Lung microvascular endothelial cell (primary cell): ENCODE data around the gene TMEM184A. TPM values are rescaled to one million over a fixed set of nuclear protein-coding genes. Genes with fewer than 3 reads are reported as not detected.

Source experiments
- DNase-seq, 2 donors: peaks; one replicate each; pipeline versions ENCODE4 v3.0.0 to v3.0.0-alpha.2; 2010; ENCODE audit warnings: low read depth in 2 of 2
- total RNA-seq: library from RNA; depleted of rRNA; stranded (reverse); fragments of >200 nt; gene quantifications from 2 replicates; pipeline ENCODE4 v1.2.1, GENCODE V29; 2014

Gene TMEM184A
- total RNA-seq, 1 donor from 2014 or later: under 0.01 TPM

DNA sequence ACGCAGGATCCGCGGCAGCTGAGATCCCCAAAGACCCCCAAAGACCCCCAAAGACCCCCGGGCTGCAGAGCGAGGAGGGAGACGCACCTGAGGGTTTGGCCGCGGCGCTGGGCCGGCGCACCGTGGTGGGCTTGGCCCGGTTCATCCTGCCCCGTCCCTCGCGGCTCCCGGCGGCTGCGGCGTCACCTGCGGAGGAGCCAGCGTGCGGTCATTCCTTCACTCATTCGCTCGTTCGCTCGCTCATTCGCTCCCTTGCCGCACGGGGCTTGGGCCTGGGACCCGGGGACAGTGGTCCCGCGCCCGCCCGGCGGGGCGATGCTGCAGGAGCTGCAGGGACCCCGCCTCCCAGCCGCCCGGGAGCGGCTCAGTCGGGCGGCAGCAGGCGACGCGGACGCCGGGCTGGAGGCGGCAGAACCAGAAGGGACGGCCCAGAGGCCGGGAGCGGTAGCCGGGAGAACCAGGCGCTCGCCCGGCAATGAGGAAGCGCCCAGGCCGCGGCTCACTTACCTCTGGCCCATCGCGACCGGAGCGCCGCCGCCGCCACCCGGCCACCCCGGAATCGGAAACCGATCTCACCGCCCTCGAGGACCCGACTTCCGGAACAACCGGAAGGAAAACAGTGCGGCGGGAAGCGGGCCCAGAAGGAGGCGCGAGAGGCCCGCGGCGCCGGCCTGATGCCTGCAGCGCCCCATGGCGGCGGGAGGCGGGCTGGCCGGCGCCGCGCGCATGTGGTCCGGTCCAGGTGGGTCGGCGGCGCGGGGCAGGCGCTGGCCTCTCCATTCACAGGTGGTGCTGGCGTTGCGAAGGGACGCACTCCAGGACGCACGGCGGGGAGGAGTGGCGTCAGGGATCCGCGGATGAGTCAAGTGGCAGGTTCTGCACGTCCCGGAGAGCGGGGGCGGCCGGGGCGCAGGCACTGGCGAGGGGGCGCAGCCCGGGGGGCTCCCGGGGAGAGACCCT is 51.9 kb downstream of the TMEM184A start, which contains the start of gene INTS1:
Gene INTS1 (minus strand): TSS at position 574 of the 960 bp plus-strand sequence. CDS start 429 bp downstream, at position 145.
- DNase-seq: peak; percentile 92 to 94

DNA sequence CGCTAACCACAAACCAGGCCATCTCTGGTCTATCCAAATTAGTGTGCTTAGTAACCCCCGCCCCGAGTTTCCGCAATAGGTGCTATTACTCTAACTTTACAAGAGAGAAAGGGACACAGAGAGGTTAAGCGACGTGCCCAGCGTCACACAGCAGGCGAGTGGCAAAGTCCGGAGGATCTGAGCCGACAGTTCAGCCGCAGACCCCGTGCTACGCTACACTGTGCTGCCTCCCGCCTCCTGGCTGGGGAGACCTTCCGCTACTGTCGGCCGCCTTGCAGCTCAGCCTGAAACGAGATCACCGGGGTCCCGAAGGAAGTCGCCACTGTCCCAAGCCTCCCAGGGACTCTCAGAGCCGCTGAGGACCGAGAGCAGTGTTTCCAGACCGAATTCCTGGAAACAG is 52.6 kb downstream of the TMEM184A start:
- DNase-seq: no peak

DNA sequence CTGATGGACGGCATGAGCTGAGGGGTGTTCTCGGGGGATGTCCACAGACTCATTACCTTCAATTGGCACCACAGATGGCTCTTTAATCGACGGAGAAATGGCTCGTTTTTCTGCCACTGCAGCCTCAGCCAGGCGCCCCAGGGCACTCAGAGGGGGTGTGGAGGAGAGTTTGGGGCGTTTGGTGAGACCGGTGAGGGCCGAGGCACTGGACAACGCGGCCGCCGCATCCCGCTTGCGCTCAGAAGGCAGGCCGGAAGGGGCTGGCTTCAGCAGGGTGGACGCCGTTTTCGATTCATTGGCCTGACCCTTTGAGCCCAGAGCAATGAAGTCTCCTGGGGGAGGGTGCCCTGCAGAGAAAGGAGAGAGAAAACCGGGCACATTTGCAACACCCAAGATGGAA is 53.2 kb downstream of the TMEM184A start:
- no peak for DNase-seq

GRCh38 chr7:1501487-1502270 is 54.3 kb downstream of the TMEM184A start:
- DNase-seq: no peak

GRCh38 chr7:1500064-1500807 is 55.8 kb downstream of the TMEM184A start:
- DNase-seq: no peak

DNA sequence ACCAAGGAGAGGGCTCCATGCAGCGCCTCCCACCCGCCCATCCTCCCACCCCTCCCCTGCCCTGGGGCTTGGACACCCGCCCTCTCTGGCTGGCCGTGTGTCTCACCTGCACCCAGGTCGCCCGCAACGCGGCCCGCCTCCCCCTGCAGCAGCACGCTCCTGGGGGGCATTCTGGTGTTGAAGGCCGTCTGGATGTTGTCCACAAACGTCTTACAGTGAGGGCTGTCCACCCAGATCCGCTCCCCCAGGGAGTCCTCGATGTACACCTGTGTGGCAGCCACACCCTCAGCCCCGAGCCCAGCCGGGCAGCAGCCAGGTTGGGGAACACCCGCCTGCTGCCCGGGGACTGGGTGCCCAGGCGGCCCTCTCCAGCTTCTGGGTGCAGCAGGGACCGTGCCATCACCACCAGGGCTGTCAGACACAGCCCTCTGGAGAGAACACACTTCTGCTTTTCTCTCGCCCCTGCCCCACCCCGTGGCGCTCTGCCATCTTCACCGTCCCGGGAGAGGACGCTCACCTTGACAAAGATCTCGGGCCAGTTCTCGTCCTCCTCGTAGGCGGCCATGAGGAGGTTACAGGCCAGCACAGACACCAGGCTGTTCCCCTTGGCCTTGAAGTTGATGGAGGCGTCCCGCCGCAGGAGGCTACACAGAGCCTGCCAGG is 56.5 kb downstream of the TMEM184A start:
- no peak for DNase-seq

DNA sequence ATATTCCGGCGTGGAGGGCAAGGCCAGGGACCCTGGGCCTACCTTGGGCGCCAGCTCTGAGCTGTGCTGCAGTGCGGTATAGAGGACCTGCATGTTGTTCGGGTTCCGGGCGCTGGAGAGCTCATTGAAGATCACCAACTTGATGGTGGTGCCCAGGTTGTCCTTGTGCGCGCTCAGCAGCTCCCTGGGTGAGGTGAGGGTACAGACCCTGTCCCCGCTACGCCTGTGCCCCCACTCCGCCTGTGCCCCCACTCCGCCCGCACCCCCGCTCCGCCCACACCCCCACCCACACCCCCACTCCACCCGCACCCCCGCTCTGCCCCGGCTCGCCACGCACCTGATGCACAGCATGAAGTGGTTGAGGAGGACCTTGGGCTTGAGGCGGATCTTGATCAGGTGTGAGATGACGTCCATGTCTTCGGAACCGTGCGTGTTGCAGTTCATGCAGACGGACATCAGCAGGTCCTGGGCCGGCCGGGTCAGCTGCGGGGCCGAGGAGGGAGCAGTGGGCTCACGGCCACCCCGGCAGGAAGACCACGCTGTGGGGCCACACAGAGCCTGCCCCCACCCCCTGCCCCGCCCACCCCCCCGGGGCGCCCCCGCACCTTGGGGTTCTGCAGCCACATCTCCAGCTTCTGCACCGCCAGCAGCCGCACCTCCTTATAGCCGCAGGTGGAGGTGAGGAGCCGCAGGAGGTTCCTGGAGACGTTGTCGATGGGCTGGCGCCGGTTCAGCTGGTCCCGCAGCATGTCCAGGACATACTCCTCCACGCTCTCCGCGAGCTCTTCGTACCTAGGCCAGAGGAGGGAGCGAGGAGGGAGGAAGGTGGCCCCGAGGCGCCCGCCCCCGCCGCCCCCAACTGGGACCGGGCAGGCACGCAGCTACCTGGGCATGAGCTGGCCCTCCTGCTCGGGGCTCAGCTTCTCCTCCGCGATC is 57.4 kb downstream of the TMEM184A start:
- no peak for DNase-seq

DNA sequence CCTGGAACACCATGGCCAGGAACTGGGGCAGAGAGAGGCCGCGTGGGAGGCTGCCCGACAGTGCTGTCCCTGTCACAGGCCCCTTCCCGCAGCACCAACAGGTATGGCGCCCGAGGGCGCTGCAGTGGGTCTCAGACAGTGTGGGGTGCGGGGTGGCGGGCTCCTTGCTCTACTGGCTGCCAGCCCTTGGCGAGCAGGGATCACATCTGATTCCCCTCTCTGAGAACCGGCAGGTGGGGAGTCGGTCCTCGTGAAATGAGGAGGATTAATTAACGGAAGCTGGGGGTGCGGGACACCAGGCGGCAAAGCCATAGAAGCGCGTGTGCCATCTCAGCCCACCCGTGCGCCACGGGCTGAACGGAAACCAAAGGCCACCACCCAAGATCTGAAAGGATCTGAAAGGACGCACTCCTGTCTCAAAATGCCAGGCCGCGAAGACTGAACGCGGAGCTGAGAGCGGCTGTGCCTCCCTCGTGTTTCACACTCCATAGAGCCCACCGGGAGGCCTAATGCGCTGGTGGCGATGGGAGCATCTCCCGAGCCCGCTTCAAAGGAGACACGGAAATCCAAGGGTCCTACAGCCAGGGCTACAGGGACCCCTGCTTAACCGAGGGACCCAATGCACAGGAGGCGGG is 58.6 kb downstream of the TMEM184A start:
- DNase-seq: no peak

- DNase-seq: no peak
These were observed 59.3 kb downstream of the TMEM184A start for GRCh38 chr7:1496531-1497292.

DNA sequence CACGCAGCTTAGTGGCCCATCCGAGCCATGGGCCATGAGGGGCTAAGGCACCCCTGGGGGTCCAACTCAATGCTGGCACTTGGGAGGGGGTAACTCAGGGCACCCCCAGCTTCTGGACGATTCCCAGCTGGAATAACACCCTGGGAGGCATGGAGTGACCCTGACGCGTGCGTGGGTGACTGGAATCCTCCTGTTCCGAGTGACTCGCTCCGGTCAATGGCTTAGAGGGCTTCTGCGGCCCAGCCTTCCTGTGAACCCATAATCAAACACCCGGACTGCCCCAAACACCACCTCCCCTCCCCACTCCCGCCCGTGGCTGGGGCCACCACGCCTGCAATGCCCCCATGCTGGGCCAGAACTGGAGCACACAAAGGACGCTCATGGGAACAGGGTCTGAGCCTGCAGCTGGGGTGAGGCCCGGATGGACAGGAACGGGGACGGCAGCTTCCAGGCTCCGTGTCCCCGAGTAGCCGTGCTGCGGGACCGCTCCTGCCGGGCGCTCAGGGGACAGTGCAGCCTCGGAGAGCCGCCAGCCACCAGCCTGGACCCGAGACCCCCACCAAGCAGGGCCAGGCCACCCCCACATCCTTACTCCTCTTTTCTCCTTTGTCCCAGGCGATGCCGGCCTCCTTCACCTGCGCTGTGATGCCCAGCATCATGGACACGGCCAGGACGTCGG is 60.3 kb downstream of the TMEM184A start:
- DNase-seq: no peak

DNA sequence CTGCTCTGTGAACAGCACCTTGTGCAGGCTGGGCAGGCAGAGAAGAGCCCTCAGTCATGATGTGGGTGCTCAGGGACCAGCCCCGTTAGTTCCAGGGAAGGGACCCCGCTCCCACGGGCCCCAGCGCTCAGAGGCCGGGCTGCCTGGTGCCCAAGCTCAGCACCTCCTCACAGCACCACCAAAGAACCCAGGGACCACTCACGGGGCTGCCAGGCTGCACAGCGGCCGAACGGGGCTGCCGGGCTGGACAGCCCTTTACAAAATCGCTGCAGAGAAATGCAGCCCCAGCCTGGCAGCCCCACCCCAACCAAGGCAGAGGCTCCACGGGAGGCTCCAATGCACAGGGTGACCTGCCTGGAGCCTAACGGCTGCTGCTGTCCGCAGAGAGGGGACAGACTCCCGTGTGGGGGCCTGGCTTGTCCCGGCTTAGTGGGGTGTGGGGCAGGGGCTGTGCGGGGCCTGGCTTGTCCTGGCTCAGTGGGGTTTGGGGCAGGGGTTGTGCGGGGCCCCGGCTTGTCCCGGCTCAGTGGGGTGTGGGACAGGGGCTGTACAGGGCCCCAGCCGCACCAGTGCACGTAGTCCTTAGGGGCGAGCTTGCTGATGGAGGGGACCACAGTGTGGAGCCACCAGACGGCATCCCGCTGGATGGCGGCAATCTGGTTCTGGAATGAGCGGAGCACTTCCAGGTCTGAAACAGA is 61.0 kb downstream of the TMEM184A start:
- DNase-seq: no peak

GRCh38 chr7:1494447-1494846 is 61.6 kb downstream of the TMEM184A start:
- no peak for DNase-seq

GRCh38 chr7:1493571-1493970 is 62.4 kb downstream of the TMEM184A start:
- no peak for DNase-seq

DNA sequence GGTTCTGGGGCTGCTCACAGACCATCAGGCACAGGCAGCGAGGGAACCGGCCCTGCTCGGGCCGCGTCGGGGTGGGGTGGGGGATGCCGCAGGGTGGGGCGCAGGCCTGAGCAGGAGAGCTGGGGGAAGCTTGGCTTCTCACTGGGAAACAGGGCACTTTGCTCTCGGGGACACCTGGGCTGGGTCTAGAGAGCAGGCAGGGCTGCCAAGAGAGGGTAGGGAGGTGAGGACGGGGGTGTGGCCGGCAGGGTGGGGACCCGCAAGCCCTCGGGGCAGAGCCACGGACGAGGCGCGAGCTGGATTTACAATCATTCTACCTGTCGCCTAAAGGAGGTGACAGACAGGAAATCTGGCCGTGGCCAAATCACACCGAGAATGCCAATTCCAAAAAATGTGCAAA is 62.9 kb downstream of the TMEM184A start:
- no peak for DNase-seq

DNA sequence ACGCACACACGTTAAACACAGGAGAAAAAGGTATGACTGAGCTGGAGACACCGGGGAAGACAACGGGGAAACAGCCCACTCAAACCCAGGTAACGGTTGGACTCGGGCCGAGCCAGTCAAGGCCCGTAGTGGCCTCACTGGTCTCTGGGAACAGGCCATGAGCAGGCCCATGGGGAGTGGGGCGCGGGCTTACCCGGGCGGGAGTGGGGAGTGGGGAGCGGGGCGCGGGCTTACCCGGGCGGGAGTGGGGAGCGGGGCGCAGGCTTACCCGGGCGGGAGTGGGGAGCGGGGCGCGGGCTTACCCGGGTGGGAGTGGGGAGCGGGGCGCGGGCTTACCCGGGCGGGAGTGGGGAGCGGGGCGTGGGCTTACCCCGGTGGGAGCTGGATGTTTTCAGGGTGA is 63.4 kb downstream of the TMEM184A start:
- no peak for DNase-seq
